CD4-positive, alpha-beta memory T cell (primary cell): Measurements from ENCODE around the gene BORCS6. TPM values are rescaled to one million over a fixed set of nuclear protein-coding genes. Genes with fewer than 3 reads are reported as not detected.
"Not testable (repeated sequence)": the region's sequence is repeated elsewhere in the genome, so short reads cannot be mapped to it uniquely, and the experiment has no call there.

Experiments
- CTCF ChIA-PET: fragments of 350-600 bp; sonication (Branson Sonifier 250); formaldehyde crosslinking; loops from one replicate; lab custom pipeline; 2021; ENCODE audit warnings: inconsistent platforms; ENCODE audit not compliant: partially characterized antibody; lab: Charles Lee
- POLR2A ChIA-PET: fragments of 350-600 bp; sonication (Branson Sonifier 250); formaldehyde crosslinking; loops from one replicate; lab custom pipeline; 2021; ENCODE audit not compliant: partially characterized antibody; lab: Charles Lee
- DNase-seq, 5 donors: peaks; one replicate each; pipeline versions ENCODE4 v3.0.0 to v3.0.0-alpha.2; 2020 to 2022; ENCODE audit warnings: mixed read lengths in 1 of 5
- H3K27ac ChIP-seq: one replicate; pipeline ENCODE4 v1.7.0; 2013; ENCODE audit warnings: low read depth, low read length
- H3K27me3 ChIP-seq: 2 replicates; pipeline ENCODE4 v1.7.0; 2013; ENCODE audit warnings: mild to moderate bottlenecking, low read length, moderate library complexity; ENCODE audit not compliant: insufficient read depth
- H3K36me3 ChIP-seq: 2 replicates; pipeline ENCODE4 v1.7.0; 2013; ENCODE audit warnings: mild to moderate bottlenecking, low read length, moderate library complexity; ENCODE audit not compliant: insufficient read depth
- H3K4me1 ChIP-seq: 2 replicates; pipeline ENCODE4 v1.7.0; 2013; ENCODE audit warnings: mild to moderate bottlenecking, low read length, moderate library complexity; ENCODE audit not compliant: insufficient read depth
- H3K4me3 ChIP-seq, 2 donors: one replicate each; pipeline ENCODE4 v1.7.0; 2013; ENCODE audit warnings: low read length in 2 of 2, mild to moderate bottlenecking in 1 of 2
- H3K9me3 ChIP-seq, 2 donors: one replicate each; pipeline ENCODE4 v1.7.0; 2013; ENCODE audit warnings: low read length in 2 of 2, control low read depth in 1 of 2; ENCODE audit not compliant: control insufficient read depth in 1 of 2
- H3K27ac Mint-ChIP-seq, 7 donors: one replicate each; pipeline ENCODE4 v1.8.0; 2020 to 2021; ENCODE audit warnings: mixed read lengths in 7 of 7, mild to moderate bottlenecking in 6 of 7, inconsistent platforms in 3 of 7, moderate library complexity in 3 of 7
- H3K27me3 Mint-ChIP-seq, 2 donors: one replicate each; pipeline ENCODE4 v1.8.0; 2020 to 2021; ENCODE audit warnings: mixed read lengths in 2 of 2
- H3K36me3 Mint-ChIP-seq, 2 donors: one replicate each; pipeline ENCODE4 v1.8.0; 2020 to 2021; ENCODE audit warnings: mixed read lengths in 2 of 2, inconsistent platforms in 1 of 2, mild to moderate bottlenecking in 1 of 2
- H3K4me1 Mint-ChIP-seq, 4 donors: one replicate each; pipeline ENCODE4 v1.8.0; 2020 to 2021; ENCODE audit warnings: mixed read lengths in 4 of 4, mild to moderate bottlenecking in 1 of 4
- H3K4me3 Mint-ChIP-seq, 8 donors: one replicate each; pipeline ENCODE4 v1.8.0; 2020 to 2021; ENCODE audit warnings: mixed read lengths in 8 of 8, mild to moderate bottlenecking in 7 of 8, moderate library complexity in 6 of 8, inconsistent platforms in 3 of 8
- H3K9me3 Mint-ChIP-seq, 8 donors: one replicate each; pipeline ENCODE4 v1.8.0; 2020 to 2021; ENCODE audit warnings: mixed read lengths in 8 of 8, mild to moderate bottlenecking in 5 of 8, inconsistent platforms in 3 of 8, moderate library complexity in 1 of 8
- intact Hi-C: fragments of 100-400 bp; cut with micrococcal nuclease; formaldehyde crosslinking; loops from one replicate; pipeline ENCODE4 v1.15.1; 2023
- polyA plus RNA-seq, 2 donors: library from polyadenylated mRNA; unstranded; fragments of 300-500 nt; fragmentation: Illumina TruSeq; gene quantifications; one replicate each; pipeline ENCODE4 v1.2.3, GENCODE V29; 2021
- total RNA-seq, 2 experiments: library from RNA; stranded (reverse); gene quantifications; one replicate each; pipeline ENCODE4 v1.2.3, GENCODE V29; 2021

The BORCS6 gene
- total and polyA plus RNA-seq, 4 experiments from 2014 or later = 13.3 to 21.9 (median 19.3) TPM

DNA sequence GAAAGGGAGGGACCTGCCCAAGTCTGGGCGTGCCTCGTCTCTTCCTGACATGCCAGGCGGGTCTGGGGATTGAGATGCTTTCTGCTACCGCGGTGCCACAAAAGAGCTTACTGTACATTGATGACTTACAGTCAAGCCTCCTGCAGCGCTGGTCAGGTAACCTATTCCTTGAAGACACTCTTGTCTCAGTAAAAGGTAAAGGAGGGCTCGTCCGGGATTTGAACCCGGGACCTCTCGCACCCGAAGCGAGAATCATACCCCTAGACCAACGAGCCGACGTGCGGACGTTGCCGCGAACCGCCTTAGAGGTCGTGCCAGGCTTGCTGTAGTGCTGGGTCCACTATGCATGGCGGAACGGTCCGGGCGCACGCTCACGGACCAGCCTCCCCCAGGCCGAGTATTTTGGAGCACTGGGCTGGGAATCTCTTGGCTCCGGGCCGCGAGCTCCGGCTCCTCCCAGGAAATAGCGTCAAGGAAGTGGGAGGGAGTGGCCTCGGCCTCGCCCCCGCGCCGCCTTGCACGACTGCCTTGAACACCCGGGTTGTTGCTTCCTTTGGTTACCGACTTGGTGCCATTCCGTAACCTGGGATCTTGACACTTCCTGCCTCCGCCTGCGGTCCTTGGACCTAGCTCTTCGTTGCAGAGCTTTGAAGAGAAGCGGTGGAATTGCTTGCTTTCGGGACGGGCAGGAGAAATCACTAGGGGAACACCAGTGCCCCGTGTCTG, 32.8 kb upstream of the BORCS6 start:
- Mint-ChIP-seq H3K27me3 (peaks cover 4 to 21% of the 10 kb centered on the region in 2 donors), H3K36me3 (peaks cover 25 to 55% of the 10 kb centered on the region in 2 donors), H3K4me3 (peak overlapping the region; percentile 93 to 98 (median 94)), H3K9me3 (peaks cover 0 to 40% (median 2%) of the 10 kb centered on the region in 8 donors), H3K4me1 (peaks cover 36 to 85% (median 69%) of the 10 kb centered on the region in 4 donors), H3K27ac (peak overlapping the region; percentile 97 to 100 (median 98))
- Histone ChIP-seq H3K36me3 (peaks cover 15% of the 10 kb centered on the region), H3K27me3 (no peaks in the 10 kb centered on the region), H3K4me1 (peaks cover 51% of the 10 kb centered on the region), H3K4me3 (peak overlapping the region; percentile 63 to 99), H3K27ac (peak overlapping the region; percentile 89), H3K9me3 (no peaks in the 10 kb centered on the region)
- DNase-seq = peak; percentile 88 to 91 (median 90)
- intact Hi-C loops = loop anchor here (1.0 to 5.0 kb wide), 10 partner anchors 12 to 160 kb away; partner anchors contain the start of genes AURKB, RANGRF and RPL26
- POLR2A ChIA-PET = interaction anchor here (0.6 to 14.6 kb wide), 37 partner anchors 9 to 675 kb away, joined by 3 to 611 read pairs (median 11); partner anchors contain the start of genes ALOXE3, AURKB, BORCS6 and CNTROB
- CTCF ChIA-PET = interaction anchor here (0.9 to 6.6 kb wide), 15 partner anchors 8 to 112 kb away, joined by 3 to 72 read pairs (median 12); partner anchors contain the start of genes ALOXE3, BORCS6, CTC1 and PFAS

GRCh38 chr17:8222380-8222629, 32.3 kb upstream of the BORCS6 start:
- Mint-ChIP-seq H3K4me3 (peak overlapping the region; percentile 93 to 98 (median 94)), H3K36me3 (peaks cover 20 to 50% of the 10 kb centered on the region in 2 donors), H3K27me3 (peaks cover 4 to 21% of the 10 kb centered on the region in 2 donors), H3K9me3 (peaks cover 0 to 35% (median 2%) of the 10 kb centered on the region in 8 donors), H3K27ac (peak overlapping the region; percentile 97 to 100 (median 98)), H3K4me1 (peaks cover 33 to 80% (median 65%) of the 10 kb centered on the region in 4 donors)
- Histone ChIP-seq H3K9me3 (no peaks in the 10 kb centered on the region), H3K4me1 (peaks cover 51% of the 10 kb centered on the region), H3K4me3 (peak overlapping the region; percentile 63 to 99), H3K27ac (peak overlapping the region; percentile 89), H3K36me3 (peaks cover 10% of the 10 kb centered on the region), H3K27me3 (no peaks in the 10 kb centered on the region)
- ChIA-PET POLR2A (interaction anchor here (0.7 to 14.6 kb wide), 36 partner anchors 9 to 747 kb away, joined by 3 to 611 read pairs (median 15); partner anchors contain the start of genes ALOXE3, AURKB, BORCS6 and CNTROB), CTCF (interaction anchor here (1.2 to 6.6 kb wide), 18 partner anchors 8 to 143 kb away, joined by 3 to 72 read pairs (median 6); partner anchors contain the start of genes ALOXE3, AURKB, BORCS6 and CTC1)
- peak in 1 of 5 donors; percentile 91 for DNase-seq
- intact Hi-C loops = loop anchor here (1.0 to 5.0 kb wide), 10 partner anchors 12 to 160 kb away; partner anchors contain the start of genes AURKB, RANGRF and RPL26

DNA sequence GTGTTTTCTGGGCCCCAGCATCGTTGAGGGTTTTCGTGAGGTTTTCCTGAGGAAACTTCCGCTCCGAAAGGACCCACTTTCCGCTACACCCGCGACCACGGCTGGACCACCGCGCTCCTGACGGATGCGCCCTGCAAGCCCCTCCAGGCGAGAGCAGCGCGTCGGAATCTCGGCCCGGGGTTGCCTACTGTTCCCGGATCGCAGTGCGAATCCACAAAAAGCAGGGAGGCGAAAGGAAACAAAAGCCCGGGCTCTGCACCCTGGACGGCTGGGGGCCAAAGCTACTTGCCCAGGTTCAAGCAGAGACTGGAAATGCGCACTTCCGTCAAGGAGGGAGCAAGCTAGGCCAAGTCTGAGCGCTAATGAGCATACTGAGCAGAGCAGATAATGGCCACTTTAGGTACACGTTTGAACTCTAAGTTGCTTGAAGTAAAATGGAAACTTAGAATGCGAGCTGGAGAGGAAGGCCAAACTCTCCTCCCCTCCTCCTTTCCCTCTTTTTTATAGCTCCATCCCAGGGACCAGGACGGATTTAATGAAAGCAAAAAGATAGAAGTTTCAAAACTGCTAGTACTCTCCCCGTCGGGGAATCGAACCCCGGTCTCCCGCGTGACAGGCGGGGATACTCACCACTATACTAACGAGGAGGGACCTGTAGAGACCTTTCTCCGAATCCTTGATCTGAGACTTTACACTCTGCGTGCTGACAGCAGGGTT, 31.8 kb upstream of the BORCS6 start:
- Mint-ChIP-seq H3K27me3 (peaks cover 4 to 21% of the 10 kb centered on the region in 2 donors), H3K4me1 (peaks cover 29 to 75% (median 61%) of the 10 kb centered on the region in 4 donors), H3K9me3 (peaks cover 0 to 31% (median 2%) of the 10 kb centered on the region in 8 donors), H3K4me3 (peak overlapping the region; percentile 93 to 98 (median 94)), H3K36me3 (peaks cover 16 to 46% of the 10 kb centered on the region in 2 donors), H3K27ac (peak overlapping the region; percentile 97 to 100 (median 98))
- H3K36me3 ChIP-seq = peaks cover 6% of the 10 kb centered on the region
- ChIA-PET POLR2A (interaction anchor here (0.6 to 14.6 kb wide), 38 partner anchors 10 to 746 kb away, joined by 3 to 611 read pairs (median 10); partner anchors contain the start of genes ALOXE3, AURKB, BORCS6 and CNTROB), CTCF (interaction anchor here (0.9 to 6.6 kb wide), 21 partner anchors 9 to 142 kb away, joined by 3 to 72 read pairs (median 5); partner anchors contain the start of genes ALOXE3, AURKB, BORCS6 and CTC1)
- intact Hi-C loops = loop anchor here (1.0 to 5.0 kb wide), 11 partner anchors 12 to 160 kb away; partner anchors contain the start of genes AURKB, RANGRF and RPL26
- peak; percentile 92 to 95 (median 94) for DNase-seq
- no peaks in the 10 kb centered on the region for H3K27me3 ChIP-seq
- peaks cover 46% of the 10 kb centered on the region for H3K4me1 ChIP-seq
- H3K9me3 ChIP-seq = no peaks in the 10 kb centered on the region
- peak overlapping the region; percentile 63 to 99 for H3K4me3 ChIP-seq
- peak overlapping the region; percentile 89 for H3K27ac ChIP-seq

- CTCF ChIA-PET = interaction anchor here (0.5 to 6.6 kb wide), 22 partner anchors 10 to 156 kb away, joined by 3 to 72 read pairs (median 5); partner anchors contain the start of genes ALOXE3, AURKB, BORCS6 and CTC1
- H3K4me1 Mint-ChIP-seq = peaks cover 26 to 67% (median 53%) of the 10 kb centered on the region in 4 donors
- peaks cover 10 to 39% of the 10 kb centered on the region in 2 donors for H3K36me3 Mint-ChIP-seq
- intact Hi-C loops = loop anchor here (1.0 to 5.0 kb wide), 2 partner anchors 79 to 161 kb away; partner anchors contain the start of gene RPL26
- H3K9me3 ChIP-seq = no peaks in the 10 kb centered on the region
- no peaks in the 10 kb centered on the region for H3K27me3 ChIP-seq
- H3K27me3 Mint-ChIP-seq = peaks cover 4 to 21% of the 10 kb centered on the region in 2 donors
- peak overlapping the region; percentile 97 to 100 (median 98) for H3K27ac Mint-ChIP-seq
- peaks cover 6% of the 10 kb centered on the region for H3K36me3 ChIP-seq
- H3K27ac ChIP-seq = peak overlapping the region; percentile 89
- peaks cover 38% of the 10 kb centered on the region for H3K4me1 ChIP-seq
- peak overlapping the region; percentile 93 to 98 (median 94) for H3K4me3 Mint-ChIP-seq
- DNase-seq = peak; percentile 80 to 88 (median 84)
- peaks cover 0 to 25% (median 2%) of the 10 kb centered on the region in 8 donors for H3K9me3 Mint-ChIP-seq
- H3K4me3 ChIP-seq = peak overlapping the region; percentile 63 to 99
- POLR2A ChIA-PET = interaction anchor here (0.6 to 14.6 kb wide), 33 partner anchors 9 to 745 kb away, joined by 3 to 611 read pairs (median 20); partner anchors contain the start of genes ALOXE3, AURKB, BORCS6 and CTC1
Measured at GRCh38 chr17:8220783-8221662, 31.0 kb upstream of the BORCS6 start.

GRCh38 chr17:8214000-8214399, 24.0 kb upstream of the BORCS6 start:
- H3K27me3 Mint-ChIP-seq, H3K9me3 ChIP-seq, H3K27me3 ChIP-seq, DNase-seq, H3K36me3 ChIP-seq, H3K27ac ChIP-seq, H3K9me3 Mint-ChIP-seq, H3K27ac Mint-ChIP-seq, intact Hi-C loops, H3K36me3 Mint-ChIP-seq, H3K4me3 ChIP-seq, H3K4me3 Mint-ChIP-seq, CTCF ChIA-PET: not testable (repeated sequence)
- H3K4me1 Mint-ChIP-seq = peaks cover 16 to 26% (median 21%) of the 10 kb centered on the region in 4 donors
- H3K4me1 ChIP-seq = peaks cover 15% of the 10 kb centered on the region
- POLR2A ChIA-PET = interaction anchor here (1.0 to 5.0 kb wide), 6 partner anchors 8 to 95 kb away, joined by 3 to 74 read pairs (median 4); no protein-coding TSS in a partner anchor
